IMR-90 (cell line): ENCODE results near the gene APBB1IP. TPM values are rescaled to one million over a fixed set of nuclear protein-coding genes. Genes with fewer than 3 reads are reported as not detected.

ENCODE experiments used
- ATAC-seq: fragments of 200-7000 bp; cut with Tn5 transposase; 2 replicates; pipeline ENCODE4 v1.9.1; 2020; ENCODE audit warnings: low read depth, mild to moderate bottlenecking, moderate library complexity
- BruUV-seq: library from RNA; stranded (reverse); fragments of 400-500 nt; replicated peaks from 2 replicates; lab custom pipeline; 2021; lab: Mats Ljungman, UMichigan
- CTCF ChIA-PET: fragments of 300-600 bp; formaldehyde crosslinking; extraction: SDS; loops from one replicate; lab custom pipeline; 2021; ENCODE audit warnings: antibody characterized with exemption; lab: Yijun Ruan, JAX
- POLR2A ChIA-PET: fragments of 300-600 bp; sonication (Branson Sonifier 250); formaldehyde crosslinking; loops from one replicate; lab custom pipeline; 2022; ENCODE audit warnings: antibody characterized with exemption; ENCODE audit not compliant: unreplicated experiment; lab: Charles Lee
- DNase-seq: peaks from one replicate; pipeline ENCODE4 v3.0.0; 2013
- H2AFZ ChIP-seq: replicated peaks from 2 replicates; pipeline ENCODE3; 2013; ENCODE audit warnings: low read length, mild to moderate bottlenecking; ENCODE audit not compliant: poor library complexity
- H2AK5ac ChIP-seq: 2 replicates; pipeline ENCODE4 v1.6.1; 2013; ENCODE audit warnings: low read depth, low read length, inconsistent platforms
- H2AK9ac ChIP-seq: replicated peaks from 2 replicates; pipeline ENCODE3; 2013; ENCODE audit warnings: mild to moderate bottlenecking, low read depth, low read length, moderate library complexity; ENCODE audit not compliant: poor library complexity
- H2BK120ac ChIP-seq: 2 replicates; pipeline ENCODE4 v1.6.1; 2013; ENCODE audit warnings: low read depth, low read length, inconsistent platforms
- H2BK15ac ChIP-seq: 3 replicates; pipeline ENCODE4 v1.6.1; 2013; ENCODE audit warnings: low read depth, low read length, inconsistent platforms
- H2BK20ac ChIP-seq: 2 replicates; pipeline ENCODE4 v1.6.1; 2013; ENCODE audit warnings: low read depth, mild to moderate bottlenecking, inconsistent platforms, low read length, moderate library complexity
- H2BK5ac ChIP-seq: 2 replicates; pipeline ENCODE4 v1.6.1; 2013; ENCODE audit warnings: mild to moderate bottlenecking, low read depth, low read length, inconsistent platforms; ENCODE audit not compliant: poor library complexity, severe bottlenecking
- H3K14ac ChIP-seq: replicated peaks from 2 replicates; pipeline ENCODE4 v1.6.1; 2013; ENCODE audit warnings: low read depth, low read length, inconsistent platforms
- H3K18ac ChIP-seq: 2 replicates; pipeline ENCODE4 v1.6.1; 2013; ENCODE audit warnings: low read depth, low read length, control low read depth
- H3K23ac ChIP-seq: 2 replicates; pipeline ENCODE4 v1.6.1; 2013; ENCODE audit warnings: low read depth, low read length, inconsistent platforms
- H3K27ac ChIP-seq: 2 replicates; pipeline ENCODE4 v1.5.1; 2013; ENCODE audit warnings: mild to moderate bottlenecking, control low read depth, low read length; ENCODE audit not compliant: insufficient read depth
- H3K27me3 ChIP-seq: 2 replicates; pipeline ENCODE4 v1.6.1; 2013; ENCODE audit warnings: low read length; ENCODE audit not compliant: control insufficient read depth, insufficient read depth
- H3K36me3 ChIP-seq: 2 replicates; pipeline ENCODE4 v1.6.1; 2013; ENCODE audit warnings: low read length, mixed read lengths; ENCODE audit not compliant: control insufficient read depth, insufficient read depth
- H3K4ac ChIP-seq: 2 replicates; pipeline ENCODE4 v1.6.1; 2013; ENCODE audit warnings: low read depth, low read length, inconsistent platforms
- H3K4me1 ChIP-seq: 2 replicates; pipeline ENCODE4 v1.6.1; 2013; ENCODE audit warnings: low read length, mixed read lengths; ENCODE audit not compliant: control insufficient read depth, insufficient read depth
- H3K4me2 ChIP-seq: 2 replicates; pipeline ENCODE4 v1.6.1; 2013; ENCODE audit warnings: low read depth, mild to moderate bottlenecking, control low read depth, low read length, moderate library complexity
- H3K4me3 ChIP-seq: 2 replicates; pipeline ENCODE4 v1.5.1; 2013; ENCODE audit warnings: low read depth, mild to moderate bottlenecking, control low read depth, low read length, moderate library complexity; ENCODE audit not compliant: insufficient read depth
- H3K56ac ChIP-seq: 2 replicates; pipeline ENCODE4 v1.6.1; 2013; ENCODE audit warnings: low read length, inconsistent platforms; ENCODE audit not compliant: insufficient read depth; ENCODE audit errors: extremely low read depth
- H3K79me1 ChIP-seq, 2 experiments: 2 replicates each; pipeline ENCODE4 v1.6.1; 2013; ENCODE audit warnings: low read length in 2 of 2, inconsistent platforms in 1 of 2, low read depth in 1 of 2
- H3K9ac ChIP-seq: 2 replicates; pipeline ENCODE4 v1.6.1; 2013; ENCODE audit warnings: low read depth, low read length, control low read depth
- H3K9me1 ChIP-seq: 2 replicates; pipeline ENCODE4 v1.6.1; 2013; ENCODE audit warnings: low read length, inconsistent platforms; ENCODE audit not compliant: insufficient read depth
- H3K9me3 ChIP-seq: 2 replicates; pipeline ENCODE4 v1.6.1; 2013; ENCODE audit warnings: low read length; ENCODE audit not compliant: control insufficient read depth, insufficient read depth
- H4K20me1 ChIP-seq: 2 replicates; pipeline ENCODE4 v1.6.1; 2013; ENCODE audit warnings: low read length, inconsistent platforms; ENCODE audit not compliant: insufficient read depth
- H4K5ac ChIP-seq: 2 replicates; pipeline ENCODE4 v1.6.1; 2013; ENCODE audit warnings: mild to moderate bottlenecking, low read depth, low read length, control low read depth
- H4K8ac ChIP-seq, 2 experiments: 2 replicates each; pipeline ENCODE4 v1.6.1; 2013; ENCODE audit warnings: low read depth in 2 of 2, low read length in 2 of 2, control low read depth in 1 of 2, inconsistent platforms in 1 of 2
- H4K91ac ChIP-seq: 2 replicates; pipeline ENCODE4 v1.6.1; 2013; ENCODE audit warnings: low read depth, low read length, inconsistent platforms; ENCODE audit not compliant: insufficient read depth
- CHD1 ChIP-seq: IDR thresholded peaks from 2 replicates; pipeline ENCODE4 v1.6.1; 2012; ENCODE audit warnings: low read depth, low read length, improper control_type of control experiment
- FOS ChIP-seq: fragments of 150-350 bp; IDR thresholded peaks from 2 replicates; pipeline ENCODE4 v1.6.1; 2016; ENCODE audit warnings: low read depth, low read length
- MAFK ChIP-seq: IDR thresholded peaks from 2 replicates; pipeline ENCODE4 v1.6.1; 2012; ENCODE audit warnings: low read depth, low read length, improper control_type of control experiment
- MXI1 ChIP-seq: IDR thresholded peaks from 2 replicates; pipeline ENCODE4 v1.6.1; 2012; ENCODE audit warnings: low read depth, mild to moderate bottlenecking, low read length, moderate library complexity, borderline replicate concordance
- RAD21 ChIP-seq: IDR thresholded peaks from 2 replicates; pipeline ENCODE4 v1.6.1; 2012; ENCODE audit warnings: low read length, improper control_type of control experiment
- RFX5 ChIP-seq: IDR thresholded peaks from 2 replicates; pipeline ENCODE4 v1.8.0; 2012; ENCODE audit warnings: low read depth, mild to moderate bottlenecking, low read length, moderate library complexity
- SMC3 ChIP-seq: fragments of 150-350 bp; IDR thresholded peaks from 2 replicates; pipeline ENCODE4 v1.6.1; 2016; ENCODE audit warnings: low read depth, mild to moderate bottlenecking, antibody characterized with exemption, low read length, moderate library complexity
- WGBS, 2 experiments: methylation state at CpG; one replicate each; pipeline versions ENCODE4 v1.1.5 to v1.1.7; 2013; ENCODE audit warnings: missing lambda C conversion rate in 2 of 2; ENCODE audit not compliant: insufficient read length in 1 of 2; ENCODE audit errors: extremely low coverage in 2 of 2; 5-methylcytosine and 5-hydroxymethylcytosine counted together
- dilution Hi-C: fragments of 300-500 bp; cut with HindIII; formaldehyde crosslinking; loops from one replicate; pipeline ENCODE4 v1.14.3; 2018; ENCODE audit warnings: low sequenced_read_pairs; ENCODE audit not compliant: unreplicated experiment
- in situ Hi-C: fragments of 300-500 bp; cut with MboI; formaldehyde crosslinking; loops from 3 replicates; pipeline ENCODE4 v1.14.3; 2019; ENCODE audit warnings: low sequenced_read_pairs, inconsistent platforms, mixed read lengths
- intact Hi-C: fragments of 100-400 bp; cut with micrococcal nuclease; formaldehyde crosslinking; loops from 2 replicates; pipeline ENCODE4 v1.10.0; 2022
- polyA plus RNA-seq, 3 experiments: library from polyadenylated mRNA; depleted of rRNA; stranded (reverse); fragments of >200 nt; gene quantifications; 2 replicates each; pipeline ENCODE4 v1.2.3, GENCODE V29; 2012; ENCODE audit warnings: low replicate concordance in 1 of 3
- total RNA-seq: library from RNA; depleted of rRNA; stranded (reverse); fragments of >200 nt; gene quantifications from 2 replicates; pipeline ENCODE4 v1.2.3, GENCODE V29; 2012

Gene APBB1IP
- total and polyA plus RNA-seq, 2 of the 4 experiments (the other 2 are of a cell fraction) = not detected

DNA sequence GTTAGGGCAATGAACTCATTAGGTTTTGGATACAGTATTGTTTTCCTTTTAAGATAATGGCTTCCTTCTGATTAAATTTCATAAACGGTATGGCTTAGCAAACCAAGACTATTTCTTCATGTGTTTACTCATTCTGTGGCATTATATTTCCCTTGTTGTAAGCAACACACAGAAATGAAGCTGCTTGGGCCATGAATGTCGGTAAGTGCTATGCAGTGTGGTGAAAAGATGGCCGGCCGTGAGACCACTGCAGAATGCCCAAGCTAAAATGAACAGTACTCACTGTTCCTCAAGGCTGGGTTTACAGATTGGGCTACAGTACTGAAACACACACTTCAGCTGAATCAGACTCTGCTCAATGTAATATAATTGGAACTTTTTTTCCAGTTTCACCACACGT lies 8.1 kb downstream of the APBB1IP start:
- 75% methylated on average over 2 of the region's 5 CpGs; no CpG with 5 or more reads in 1 of the 2 experiments for WGBS, 2 experiments
- no peak overlapping the region for H3K9ac ChIP-seq
- H3K27me3 ChIP-seq = no peaks in the 10 kb centered on the region
- H3K9me1 ChIP-seq = no peaks in the 10 kb centered on the region
- H4K8ac ChIP-seq = no peak overlapping the region
- no peak overlapping the region for H3K18ac ChIP-seq
- H3K23ac ChIP-seq = no peak overlapping the region
- H2BK15ac ChIP-seq = no peak overlapping the region
- H2AFZ ChIP-seq = no peak overlapping the region
- in situ Hi-C loops (no loop called here), intact Hi-C loops (no loop called here), dilution Hi-C loops (no loop called here)
- ChIA-PET POLR2A (no interaction called here), CTCF (no interaction called here)
- no peaks in the 10 kb centered on the region for H3K36me3 ChIP-seq
- H3K56ac ChIP-seq = no peak overlapping the region
- no TSS peak for BruUV-seq
- H4K20me1 ChIP-seq = no peaks in the 10 kb centered on the region
- no peaks in the 10 kb centered on the region for H3K79me1 ChIP-seq
- H2BK20ac ChIP-seq = no peak overlapping the region
- no peak for TF ChIP-seq MAFK
- TF ChIP-seq RAD21 = no peak
- no peak for TF ChIP-seq MXI1
- TF ChIP-seq FOS = no peak
- no peak for TF ChIP-seq CHD1
- TF ChIP-seq SMC3 = no peak
- no peak for TF ChIP-seq RFX5
- H2BK5ac ChIP-seq = no peak overlapping the region
- H3K4me2 ChIP-seq = no peak overlapping the region
- H3K14ac ChIP-seq = no peak overlapping the region
- H4K5ac ChIP-seq = no peak overlapping the region
- no peak overlapping the region for H3K4ac ChIP-seq
- ATAC-seq = no peak
- no peak overlapping the region for H4K91ac ChIP-seq
- H2AK5ac ChIP-seq = no peak overlapping the region
- no peaks in the 10 kb centered on the region for H3K4me1 ChIP-seq
- no peak for DNase-seq
- peaks cover 11% of the 10 kb centered on the region; the same call in 1 of the 2 replicates for H3K9me3 ChIP-seq
- H2AK9ac ChIP-seq = no peak overlapping the region
- H3K27ac ChIP-seq = no peak overlapping the region
- H2BK120ac ChIP-seq = no peak overlapping the region
- H3K4me3 ChIP-seq = no peak overlapping the region
